ENCODE measurements around the gene KCNJ8.
"Not testable (repeated sequence)": the region's sequence is repeated elsewhere in the genome, so short reads cannot be mapped to it uniquely, and the experiment has no call there.

KCNJ8 gene

GRCh38 chr12:21814814-21815213 is 40.3 kb upstream of the KCNJ8 start:
- no peak for TF ChIP-seq CTCF (IDR thresholded peaks at IDR 0.05; ENCODE audit: low read depth, low read length)
- in situ Hi-C loops (cut with HindIII; ENCODE audit: low sequenced_read_pairs), result no loop called here
- H3K4me3 ChIP-seq (ENCODE audit: low read depth, low read length), result no peak overlapping the region

GRCh38 chr12:21814327-21814726 is 39.8 kb upstream of the KCNJ8 start:
- no peak for DNase-seq (ENCODE audit: low read depth, low spot score)
- TF ChIP-seq CTCF (IDR thresholded peaks at IDR 0.05; ENCODE audit: low read depth, low read length), result no peak
- H3K4me3 ChIP-seq (ENCODE audit: low read depth, low read length), result no peak overlapping the region
- in situ Hi-C loops (cut with HindIII; ENCODE audit: low sequenced_read_pairs), result no loop called here

More at GRCh38 chr12:21814814-21815213, 40.3 kb upstream of the KCNJ8 start:
- no peak for DNase-seq (ENCODE audit: low read depth, low spot score)

DNA sequence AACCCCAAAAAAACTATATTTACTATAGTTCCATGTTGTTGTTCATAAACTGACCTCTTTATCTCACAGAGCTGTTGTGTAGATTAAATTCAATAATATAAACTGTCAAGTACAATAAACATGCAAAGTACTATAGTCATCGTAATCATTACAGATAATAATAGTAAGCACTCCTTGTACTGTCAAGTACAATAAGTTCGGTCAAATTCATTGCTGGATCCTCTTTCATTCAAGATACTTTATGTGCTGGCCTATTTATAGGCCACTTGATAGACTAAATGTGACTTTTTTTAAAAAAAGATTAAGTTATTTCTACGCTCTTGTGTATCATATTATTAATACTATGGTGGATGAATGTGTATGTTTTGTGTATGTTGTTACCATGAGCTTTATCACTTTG is 39.2 kb upstream of the KCNJ8 start:
- in situ Hi-C loops (cut with HindIII; ENCODE audit: low sequenced_read_pairs), result no loop called here
- DNase-seq (ENCODE audit: low read depth, low spot score), result no peak

DNA sequence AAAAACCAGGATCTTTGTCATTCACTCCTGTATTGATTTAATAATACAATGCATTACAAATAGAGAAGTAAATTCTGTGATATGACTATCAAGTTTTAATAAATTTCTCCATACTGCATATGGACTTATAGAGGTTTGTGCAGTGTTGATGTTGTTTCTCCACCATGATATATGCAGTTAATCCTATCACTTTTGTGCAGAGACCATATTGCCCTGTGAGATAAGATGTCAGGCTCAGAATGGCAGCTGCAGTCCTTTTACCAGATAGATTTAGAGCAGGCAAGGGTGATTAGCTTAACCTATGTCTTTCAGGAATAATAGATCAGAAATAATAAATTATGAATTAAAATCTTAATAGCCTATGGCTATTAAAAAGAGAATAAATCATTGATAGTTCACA is 38.6 kb upstream of the KCNJ8 start:
- in situ Hi-C loops (cut with HindIII; ENCODE audit: low sequenced_read_pairs), result no loop called here
- no peak for TF ChIP-seq CTCF (IDR thresholded peaks at IDR 0.05; ENCODE audit: low read depth, low read length)
- no peak overlapping the region for H3K4me3 ChIP-seq (ENCODE audit: low read depth, low read length)
- DNase-seq (ENCODE audit: low read depth, low spot score), result no peak

More for the DNA sequence above, 39.2 kb upstream of the KCNJ8 start:
- TF ChIP-seq CTCF (IDR thresholded peaks at IDR 0.05; ENCODE audit: low read depth, low read length), result no peak
- H3K4me3 ChIP-seq (ENCODE audit: low read depth, low read length), result no peak overlapping the region

- H3K4me3 ChIP-seq (ENCODE audit: low read depth, low read length); DNase-seq (ENCODE audit: low read depth, low spot score); in situ Hi-C loops (cut with HindIII; ENCODE audit: low sequenced_read_pairs): not testable (repeated sequence)
Observed at GRCh38 chr12:21812340-21812739, 37.8 kb upstream of the KCNJ8 start.

GRCh38 chr12:21809100-21809499 is 34.6 kb upstream of the KCNJ8 start:
- TF ChIP-seq CTCF (IDR thresholded peaks at IDR 0.05; ENCODE audit: low read depth, low read length), result no peak
- H3K4me3 ChIP-seq (ENCODE audit: low read depth, low read length), result no peak overlapping the region
- DNase-seq (ENCODE audit: low read depth, low spot score), result no peak
- in situ Hi-C loops (cut with HindIII; ENCODE audit: low sequenced_read_pairs), result no loop called here

DNA sequence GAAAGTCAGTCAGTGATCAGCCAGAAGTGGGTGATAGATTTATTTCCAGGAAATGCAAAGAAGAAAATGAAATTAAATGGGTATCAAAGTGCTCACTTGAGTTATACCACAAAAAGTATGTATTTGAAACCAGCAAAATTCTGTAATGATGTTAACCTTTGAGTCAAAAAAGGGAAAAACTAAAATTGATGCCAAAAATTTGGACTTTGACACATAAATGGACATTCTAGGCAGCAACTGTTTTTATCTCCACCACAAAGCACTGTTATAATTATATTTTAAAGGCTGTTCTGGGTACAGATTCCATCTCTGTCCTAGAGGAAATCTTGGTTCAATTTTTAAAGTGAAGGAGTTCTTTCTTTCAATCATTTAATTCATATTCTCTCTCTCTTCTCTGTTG is 31.7 kb upstream of the KCNJ8 start:
- DNase-seq (ENCODE audit: low read depth, low spot score), result no peak
- TF ChIP-seq CTCF (IDR thresholded peaks at IDR 0.05; ENCODE audit: low read depth, low read length), result no peak
- no peak overlapping the region for H3K4me3 ChIP-seq (ENCODE audit: low read depth, low read length)
- in situ Hi-C loops (cut with HindIII; ENCODE audit: low sequenced_read_pairs), result no loop called here

Data from astrocyte of the spinal cord (primary cell).